ENCODE measurements around the gene CAMSAP1. TPM values are rescaled to one million over a fixed set of nuclear protein-coding genes. Genes with fewer than 3 reads are reported as not detected.

CAMSAP1 gene
- total RNA-seq, 1 experiment from 2014 or later: 52.7 TPM

DNA sequence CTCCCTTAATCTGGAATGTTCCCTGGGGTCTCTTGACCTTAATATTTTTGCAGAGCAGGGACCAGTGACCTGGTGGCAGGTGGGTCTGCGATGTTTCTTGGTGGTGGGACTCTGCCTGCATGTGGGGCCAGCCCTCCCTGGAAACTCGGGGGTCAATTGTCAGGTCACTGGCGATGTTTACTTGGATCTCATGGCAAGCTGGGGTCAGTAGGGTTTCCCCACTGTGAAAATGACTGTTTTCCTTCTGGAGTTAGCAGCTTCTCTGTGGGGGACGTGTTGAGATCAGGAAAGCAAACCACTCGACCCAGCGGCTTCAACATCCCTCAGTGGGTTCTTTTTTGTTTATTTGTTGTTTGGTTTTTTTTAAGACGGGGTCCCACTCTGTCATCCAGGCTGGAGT lies 131.4 kb downstream of the CAMSAP1 start:
- no peaks in the 10 kb centered on the region for H3K27me3 ChIP-seq (ENCODE audit: insufficient read depth, low read length)
- no peak overlapping the region for H3K4me3 Mint-ChIP-seq
- no peak overlapping the region for H2BK15ac ChIP-seq (ENCODE audit: low read depth, low read length)
- no peak overlapping the region for H3T11ph ChIP-seq (ENCODE audit: low read length)
- no peak overlapping the region for H3K56ac ChIP-seq (ENCODE audit: insufficient read length, low read depth, low read length)
- no peak overlapping the region for H3K4ac ChIP-seq (ENCODE audit: low read depth, low read length)
- TF ChIP-seq, protein P1, sequence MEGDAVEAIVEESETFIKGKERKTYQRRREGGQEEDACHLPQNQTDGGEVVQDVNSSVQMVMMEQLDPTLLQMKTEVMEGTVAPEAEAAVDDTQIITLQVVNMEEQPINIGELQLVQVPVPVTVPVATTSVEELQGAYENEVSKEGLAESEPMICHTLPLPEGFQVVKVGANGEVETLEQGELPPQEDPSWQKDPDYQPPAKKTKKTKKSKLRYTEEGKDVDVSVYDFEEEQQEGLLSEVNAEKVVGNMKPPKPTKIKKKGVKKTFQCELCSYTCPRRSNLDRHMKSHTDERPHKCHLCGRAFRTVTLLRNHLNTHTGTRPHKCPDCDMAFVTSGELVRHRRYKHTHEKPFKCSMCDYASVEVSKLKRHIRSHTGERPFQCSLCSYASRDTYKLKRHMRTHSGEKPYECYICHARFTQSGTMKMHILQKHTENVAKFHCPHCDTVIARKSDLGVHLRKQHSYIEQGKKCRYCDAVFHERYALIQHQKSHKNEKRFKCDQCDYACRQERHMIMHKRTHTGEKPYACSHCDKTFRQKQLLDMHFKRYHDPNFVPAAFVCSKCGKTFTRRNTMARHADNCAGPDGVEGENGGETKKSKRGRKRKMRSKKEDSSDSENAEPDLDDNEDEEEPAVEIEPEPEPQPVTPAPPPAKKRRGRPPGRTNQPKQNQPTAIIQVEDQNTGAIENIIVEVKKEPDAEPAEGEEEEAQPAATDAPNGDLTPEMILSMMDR (conservative IDR thresholded peaks at IDR 0.05): no peak
- no peaks in the 10 kb centered on the region for H3K4me1 Mint-ChIP-seq
- no peaks in the 10 kb centered on the region for H3K79me1 ChIP-seq (ENCODE audit: insufficient read depth, low read depth, low read length, poor library complexity, severe bottlenecking)
- no peak overlapping the region for H3K27ac Mint-ChIP-seq
- DNase-seq: no peak
- no peak overlapping the region for H2AFZ ChIP-seq (ENCODE audit: low read length)
- H2BK5ac ChIP-seq (ENCODE audit: insufficient read length, low read length): no peak overlapping the region
- H2AK5ac ChIP-seq (ENCODE audit: insufficient read length, low read length): no peak overlapping the region
- H3K14ac ChIP-seq (ENCODE audit: insufficient read depth, low read length): no peak overlapping the region
- no peaks in the 10 kb centered on the region for H3K79me2 ChIP-seq (ENCODE audit: insufficient read depth, low read length)
- no peak overlapping the region for H3K9ac ChIP-seq (ENCODE audit: extremely low read depth, insufficient read length, low read length)
- no peak overlapping the region for H4K91ac ChIP-seq (ENCODE audit: insufficient read length, low read depth, low read length)
- no peak overlapping the region for H3K23ac ChIP-seq (ENCODE audit: insufficient read length, low read depth, low read length)
- H3K27ac ChIP-seq (ENCODE audit: insufficient read length, low read depth, low read length): no peak overlapping the region
- H2BK120ac ChIP-seq (ENCODE audit: low read depth, low read length, poor library complexity, severe bottlenecking): no peak overlapping the region
- no peaks in the 10 kb centered on the region for H3K9me3 ChIP-seq (ENCODE audit: control insufficient read depth, low read depth, low read length)
- no peak overlapping the region for H4K5ac ChIP-seq (ENCODE audit: insufficient read length, low read depth, low read length)
- H3K23me2 ChIP-seq (ENCODE audit: insufficient read length, low read depth, low read length, poor library complexity, severe bottlenecking): no peaks in the 10 kb centered on the region
- H3K36me3 Mint-ChIP-seq (ENCODE audit: insufficient read depth in 1 of 3, low read depth in 3 of 3): no peaks in the 10 kb centered on the region
- no CpG with 5 or more reads among the region's 7 CpGs for WGBS (ENCODE audit: extremely low coverage, insufficient read length, low lambda C conversion rate)
- H2BK20ac ChIP-seq (ENCODE audit: low read depth, low read length, poor library complexity, severe bottlenecking): no peak overlapping the region
- no peaks in the 10 kb centered on the region for H3K4me1 ChIP-seq (ENCODE audit: insufficient read depth, low read length)
- H4K20me1 ChIP-seq (ENCODE audit: control insufficient read depth, insufficient read depth, insufficient read length): peaks cover 2% of the 10 kb centered on the region
- H2BK12ac ChIP-seq (ENCODE audit: insufficient read length, low read depth, low read length): no peak overlapping the region
- no peak overlapping the region for H3K18ac ChIP-seq (ENCODE audit: insufficient read length, low read depth, low read length)
- no peak overlapping the region for H3K4me2 ChIP-seq (ENCODE audit: insufficient read depth, insufficient read length, low read length)
- no peaks in the 10 kb centered on the region for H3K27me3 Mint-ChIP-seq (ENCODE audit: low read depth)
- no peaks in the 10 kb centered on the region for H3K9me3 Mint-ChIP-seq
- H4K8ac ChIP-seq (replicated peaks; ENCODE audit: insufficient read length, low read depth, low read length): no peak overlapping the region

All from H9 (cell line).